NCI-H748 (cell line): ENCODE data around the gene ATP11A.
"Not testable (repeated sequence)": the region's sequence is repeated elsewhere in the genome, so short reads cannot be mapped to it uniquely, and the experiment has no call there.

Experiments
- DNase-seq: peaks from one replicate; lab custom pipeline; 2025; ENCODE audit not compliant: unreplicated experiment; lab: John Stamatoyannopoulos, UW

Gene ATP11A

DNA sequence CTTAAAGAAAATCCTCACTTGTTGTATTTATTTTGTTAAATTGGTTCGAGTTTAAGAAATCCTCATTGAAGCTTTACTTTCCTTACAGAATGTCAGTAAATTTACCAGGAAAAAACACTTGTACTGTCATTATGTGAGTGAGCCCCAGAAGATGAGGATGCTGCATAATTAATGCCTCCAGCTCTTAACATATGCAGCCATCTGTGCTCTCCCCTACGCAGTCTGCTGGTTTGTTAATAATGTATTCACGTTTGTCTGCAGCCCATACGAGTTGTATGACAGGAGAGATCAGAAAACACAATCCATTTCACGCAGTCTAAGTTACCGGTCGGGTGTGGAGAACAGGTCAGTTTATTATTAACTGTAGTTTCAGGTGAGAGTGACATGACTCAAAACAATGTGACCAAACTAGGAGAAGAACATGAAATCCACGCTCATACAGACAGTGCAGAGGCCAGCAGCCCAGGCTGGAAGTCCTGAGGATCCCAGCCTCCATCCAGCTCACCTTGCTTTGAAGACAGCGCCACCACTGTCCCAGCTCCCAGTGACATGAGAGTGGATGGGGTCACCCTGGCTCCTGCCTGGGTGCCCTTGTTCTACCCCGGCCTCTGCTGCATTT, 19.8 kb upstream of the ATP11A start:
- no peak for DNase-seq

- DNase-seq: no peak
Observed at GRCh38 chr13:112670864-112671263, 19.0 kb upstream of the ATP11A start.

DNA sequence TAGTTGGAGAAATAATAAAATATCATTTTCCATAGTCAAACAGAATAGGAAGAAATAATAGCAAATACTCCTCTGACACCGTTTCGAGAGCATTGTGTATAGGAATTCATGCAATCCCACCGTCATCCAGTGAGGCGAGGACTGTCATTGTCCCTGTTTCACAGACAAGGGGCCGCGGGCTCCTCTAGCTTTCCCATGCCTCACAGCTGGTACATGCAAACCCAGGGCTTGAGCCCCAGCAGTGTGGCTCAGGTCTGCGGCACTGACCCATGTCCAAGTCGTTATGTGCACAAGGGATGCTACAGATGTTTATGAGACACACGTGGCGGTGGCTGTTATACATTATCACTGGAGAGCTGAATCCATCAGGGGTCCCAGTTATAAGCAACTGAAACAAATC, 18.5 kb upstream of the ATP11A start:
- DNase-seq: no peak

DNA sequence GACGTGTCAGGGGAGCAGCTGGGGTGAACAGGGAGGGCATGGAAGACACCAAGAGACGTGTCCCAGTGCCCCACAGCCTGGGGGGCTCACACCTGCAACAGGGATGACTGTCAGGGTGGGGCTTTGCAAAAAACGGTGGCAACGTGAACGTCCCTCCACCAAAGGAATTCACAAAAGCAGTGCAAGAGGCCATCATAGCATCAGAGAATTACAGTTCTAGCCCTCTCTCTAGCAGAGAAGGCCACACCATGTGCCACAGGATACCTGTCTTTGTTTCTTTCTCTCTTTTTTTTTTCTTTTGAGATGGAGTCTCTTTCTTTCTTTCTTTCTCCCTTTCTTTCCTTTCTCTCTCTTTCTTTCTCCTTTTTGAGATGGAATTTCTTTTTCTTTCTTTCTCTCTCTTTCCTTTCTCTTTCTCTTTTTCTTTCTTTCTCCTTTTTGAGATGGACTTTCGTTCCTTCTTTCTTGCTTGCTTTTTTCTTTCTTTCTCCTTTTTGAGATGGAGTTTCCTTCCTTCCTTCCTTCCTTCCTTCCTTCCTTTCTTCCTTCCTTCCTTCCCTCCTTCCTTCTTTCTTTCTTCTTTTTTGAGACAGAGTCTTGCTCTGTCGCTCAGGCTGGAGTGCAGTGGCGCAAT, 17.1 kb upstream of the ATP11A start:
- no peak for DNase-seq

DNA sequence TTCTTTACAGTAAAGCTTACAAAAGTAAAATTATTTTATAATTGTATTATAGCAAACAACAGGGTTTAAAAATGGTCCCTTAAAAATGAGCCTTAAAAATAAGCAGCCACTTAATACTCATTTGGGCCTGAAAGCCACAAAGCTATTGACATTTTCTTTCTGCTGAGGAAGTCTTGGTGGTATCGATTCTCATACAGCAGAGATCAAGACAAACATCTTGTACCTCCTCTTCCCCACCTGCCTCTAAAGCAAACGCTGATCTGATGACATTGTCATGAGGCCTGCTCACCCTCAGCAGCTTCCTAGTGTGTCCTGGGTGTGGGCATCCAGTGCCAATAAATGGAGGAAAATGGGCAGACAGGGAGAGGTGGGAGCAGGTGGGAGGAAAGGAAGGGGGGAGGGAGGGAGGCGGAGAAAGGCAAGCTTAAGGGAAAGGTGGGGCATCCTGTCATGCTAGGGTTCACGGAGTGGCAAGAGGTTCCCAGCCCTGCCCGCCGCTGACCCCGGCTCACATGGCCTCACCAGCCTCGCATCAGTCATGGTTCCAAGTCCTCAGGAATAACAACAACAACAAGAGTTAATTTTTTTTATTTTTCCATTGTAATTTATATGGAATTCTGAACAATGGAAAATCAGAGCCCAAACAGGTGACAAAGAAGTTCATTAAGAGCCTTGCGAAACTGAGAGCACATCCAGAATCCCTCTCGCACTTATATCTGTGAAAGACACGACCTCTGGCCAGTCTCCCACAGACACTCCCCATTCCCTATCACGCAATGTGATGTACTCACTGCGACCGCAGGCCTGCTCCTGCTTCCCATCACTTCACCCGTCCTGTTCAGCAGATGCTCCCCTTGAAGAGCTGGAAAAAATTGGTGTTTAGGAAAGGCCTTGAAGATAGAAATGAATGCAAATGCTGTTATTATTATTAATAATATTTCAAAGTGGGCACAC, 15.1 kb upstream of the ATP11A start:
- DNase-seq: peak; percentile 20

- DNase-seq: no peak
Observed at GRCh38 chr13:112675366-112675756, 14.5 kb upstream of the ATP11A start.

DNA sequence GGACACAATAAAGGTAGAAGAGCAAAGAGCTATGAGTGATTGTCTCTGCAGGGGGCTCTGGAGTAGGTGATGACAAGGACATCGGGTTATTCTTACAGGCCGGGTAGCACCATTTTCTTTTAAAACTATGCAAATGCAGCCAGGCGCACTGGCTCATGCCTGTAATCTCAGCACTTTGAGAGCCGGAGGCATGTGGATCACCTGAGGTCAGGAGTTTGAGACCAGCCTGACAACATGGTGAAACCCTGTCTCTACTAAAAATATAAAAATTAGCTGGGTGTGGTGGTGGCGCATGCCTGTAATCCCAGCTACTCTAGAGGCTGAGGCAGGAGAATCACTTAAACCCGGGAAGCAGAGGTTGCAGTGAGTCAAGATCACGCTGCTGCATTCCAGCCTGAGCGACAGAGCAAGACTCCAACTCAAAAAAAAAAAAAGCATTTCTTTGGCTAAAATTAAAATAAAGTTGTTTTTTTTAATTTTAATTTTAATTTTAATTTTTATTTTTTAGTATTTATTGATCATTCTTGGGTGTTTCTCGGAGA, 12.3 kb upstream of the ATP11A start:
- not testable (repeated sequence) for DNase-seq

GRCh38 chr13:112679381-112679780, 10.5 kb upstream of the ATP11A start:
- no peak for DNase-seq

GRCh38 chr13:112679932-112680677, 9.7 kb upstream of the ATP11A start:
- no peak for DNase-seq

DNA sequence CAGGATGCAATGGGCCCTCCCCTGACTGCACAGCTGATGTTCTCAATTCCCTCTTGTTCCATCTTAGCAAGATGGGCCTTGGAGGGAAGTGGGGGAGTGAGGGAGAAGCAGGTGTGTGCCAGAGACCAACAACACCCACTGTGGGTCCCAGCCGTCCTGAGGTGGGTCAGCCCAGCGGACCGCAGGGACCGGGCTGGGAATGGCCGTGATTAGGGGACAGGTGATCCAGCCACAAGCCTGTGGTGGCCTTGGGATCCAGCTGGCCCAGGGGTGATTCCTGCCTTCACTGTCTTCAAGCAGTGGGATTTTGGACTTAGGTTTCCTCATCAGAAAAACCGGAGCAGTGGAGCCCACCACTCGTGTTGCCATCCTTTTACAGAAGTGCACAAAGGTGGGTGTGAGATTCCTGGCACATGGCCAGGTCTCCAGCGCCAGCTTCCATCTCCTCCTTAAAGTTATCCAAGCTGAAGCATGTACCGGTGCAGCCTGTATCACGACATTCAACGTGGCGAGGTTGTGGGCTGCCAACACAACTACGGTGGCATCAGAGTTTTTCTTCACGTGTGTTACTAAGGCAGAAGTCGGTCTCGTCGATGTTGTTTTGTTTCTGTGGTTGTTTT, 9.0 kb upstream of the ATP11A start:
- no peak for DNase-seq

GRCh38 chr13:112683581-112683980, 6.3 kb upstream of the ATP11A start:
- DNase-seq: no peak

DNA sequence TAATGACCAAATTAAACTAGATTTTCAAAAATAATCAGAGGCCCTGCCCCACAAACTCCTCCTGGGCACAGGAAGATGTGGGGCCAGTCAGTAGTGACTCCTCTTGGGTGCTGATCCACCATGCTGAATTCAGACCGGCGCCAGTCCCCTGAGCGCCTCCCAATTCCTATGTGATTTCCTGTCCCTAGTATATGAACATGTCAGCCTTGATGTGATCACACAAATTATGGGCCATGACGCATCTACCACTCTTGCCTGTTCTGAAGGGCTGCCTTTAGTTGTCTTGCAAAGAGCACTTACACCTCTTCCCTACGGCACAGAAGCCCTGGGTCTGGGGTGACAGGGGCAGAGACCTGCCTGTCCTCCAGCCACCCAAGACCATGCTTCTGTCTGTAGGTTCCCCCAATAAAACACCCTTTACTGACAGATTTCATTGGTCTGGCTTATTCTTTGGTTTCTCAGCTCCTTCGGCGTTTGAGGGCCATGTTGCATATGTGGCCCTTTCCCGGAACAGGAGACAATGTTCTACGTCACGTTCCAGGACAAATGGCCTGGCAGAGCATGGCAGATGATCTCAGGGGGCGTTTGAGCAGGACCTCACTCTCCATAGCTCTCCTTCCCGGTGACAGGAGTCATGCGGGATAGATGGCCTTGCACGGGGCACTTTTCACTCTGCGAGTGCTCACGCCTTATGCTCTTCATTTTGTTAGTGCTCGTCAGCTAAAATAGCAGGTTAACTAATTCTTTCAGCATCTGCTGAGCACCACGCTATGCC, 5.6 kb upstream of the ATP11A start:
- no peak for DNase-seq

DNA sequence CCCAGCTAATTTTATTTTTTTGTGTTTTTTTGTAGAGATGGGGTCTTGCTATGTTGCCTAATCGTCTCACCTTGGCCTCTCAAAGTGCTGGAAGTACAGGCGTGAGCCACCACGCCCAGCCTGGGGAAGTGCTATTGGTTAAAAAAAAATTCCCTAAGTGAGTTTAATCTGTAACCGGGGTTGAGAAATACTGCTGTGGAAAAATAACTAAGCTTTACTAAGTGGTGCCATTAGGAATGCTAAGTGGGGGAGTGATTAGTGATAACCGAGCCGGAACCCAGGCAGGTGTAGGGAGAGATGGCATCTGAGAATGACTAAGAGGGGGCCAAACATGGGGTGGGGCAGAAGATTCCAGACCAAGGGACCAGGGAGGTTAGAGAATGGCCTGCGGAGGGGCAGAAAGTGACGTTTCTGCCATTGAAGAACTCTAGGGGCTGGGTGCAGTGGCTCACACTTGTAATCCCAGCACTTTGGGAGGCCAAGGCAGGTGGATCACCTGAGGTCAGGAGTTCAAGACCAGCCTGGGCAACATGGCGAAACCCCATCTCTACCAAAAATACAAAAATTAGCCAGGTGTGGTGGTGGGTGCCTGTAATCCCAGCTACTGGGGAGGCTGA, 4.5 kb upstream of the ATP11A start:
- DNase-seq: not testable (repeated sequence)

DNA sequence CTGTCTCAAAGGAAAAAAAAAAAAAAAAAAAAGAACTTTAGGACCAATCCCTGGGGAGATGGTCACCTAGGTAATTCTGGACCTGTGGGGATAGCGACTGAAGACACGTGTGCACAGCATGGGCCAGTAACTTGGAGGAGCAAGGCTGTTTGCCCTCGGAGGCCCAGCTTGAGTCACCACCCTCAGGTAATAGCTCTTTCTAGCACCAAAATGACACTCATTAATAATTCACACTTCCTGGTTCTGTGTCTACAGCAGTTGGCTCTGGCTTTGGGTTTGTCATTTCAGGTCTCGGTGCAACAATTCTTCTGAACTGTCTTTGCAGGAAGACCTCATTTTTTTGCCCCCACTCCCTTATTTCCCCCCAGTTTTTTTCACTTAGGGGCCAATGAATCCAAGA, 3.9 kb upstream of the ATP11A start:
- DNase-seq: peak; percentile 22

DNA sequence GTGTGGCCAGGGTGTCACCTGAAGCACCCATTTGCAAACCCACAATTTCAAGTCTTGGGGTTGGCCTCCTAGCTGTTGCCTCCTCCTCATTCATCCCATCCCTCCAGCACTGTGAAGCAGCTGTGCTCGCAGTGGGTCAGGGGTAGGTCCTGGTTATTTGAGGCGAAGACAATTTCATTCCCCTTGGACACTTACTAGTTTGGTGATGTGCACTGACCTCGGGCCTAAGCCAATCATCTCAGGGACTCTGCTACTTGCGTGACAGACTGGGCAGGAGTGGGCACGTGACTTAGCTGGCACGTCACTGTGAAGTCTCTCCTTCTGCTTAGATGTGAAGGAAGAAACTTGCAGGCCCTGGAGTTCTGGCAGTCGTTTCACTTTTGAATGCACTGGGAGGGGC, 3.5 kb upstream of the ATP11A start:
- DNase-seq: no peak

DNA sequence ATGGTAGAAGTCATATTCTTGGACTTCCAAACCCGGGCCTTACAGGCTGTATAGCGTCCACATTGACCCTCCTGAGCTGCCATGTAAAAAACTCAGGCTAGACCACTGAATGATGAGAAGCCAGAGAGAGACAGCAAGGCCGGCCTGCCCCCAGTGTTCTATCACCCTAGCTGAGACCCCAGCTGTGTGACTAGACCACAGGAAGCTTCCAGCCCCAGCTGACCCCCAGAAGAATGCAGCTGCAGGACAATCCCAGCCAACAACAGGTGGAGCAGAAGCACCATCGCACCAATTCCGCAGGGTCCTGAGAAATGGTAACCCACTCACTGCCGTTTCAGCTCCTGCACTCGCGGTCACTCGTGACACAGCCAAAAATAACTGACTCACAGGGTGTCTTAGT, 2.9 kb upstream of the ATP11A start:
- no peak for DNase-seq

GRCh38 chr13:112687836-112688559, 1.8 kb upstream of the ATP11A start:
- DNase-seq: no peak

DNA sequence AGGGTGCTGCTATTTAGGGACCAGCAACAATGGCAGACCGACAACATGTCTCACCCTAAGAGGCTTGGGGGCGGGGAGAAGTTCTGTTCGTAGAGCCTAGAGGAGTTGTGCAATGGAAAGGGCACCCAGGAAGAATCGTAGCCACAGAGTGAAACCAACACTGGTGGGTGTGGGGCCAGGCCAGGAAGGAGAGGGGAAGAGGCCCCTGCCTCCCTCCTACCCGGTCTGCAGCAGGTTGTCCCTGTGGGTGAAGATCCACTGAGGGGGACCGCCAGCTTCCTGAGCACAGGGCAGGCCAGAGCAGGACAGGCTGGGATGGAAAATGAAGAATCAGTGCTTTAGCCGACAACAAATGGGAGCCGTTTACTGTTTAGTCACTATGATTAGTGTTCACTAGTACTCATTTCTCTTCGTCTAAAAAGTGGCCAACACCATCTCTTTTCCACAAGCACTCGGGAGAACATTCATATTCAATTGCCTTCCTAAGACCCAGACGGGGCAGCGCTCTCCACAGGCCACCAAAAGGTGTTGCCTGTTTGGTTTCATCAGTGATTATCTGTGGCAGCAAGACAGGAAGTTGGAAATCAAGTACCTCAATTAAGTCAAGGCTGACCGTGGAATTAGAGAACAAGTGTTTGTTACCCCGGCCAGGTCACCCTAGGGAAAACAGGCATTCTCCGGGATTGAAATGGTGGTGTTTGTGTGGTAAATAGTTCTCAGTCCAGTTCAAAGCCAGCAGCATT, 1.1 kb upstream of the ATP11A start:
- DNase-seq: peak; percentile 60
